Measurements from ENCODE around the gene CRIM1. TPM values are rescaled to one million over a fixed set of nuclear protein-coding genes. Genes with fewer than 3 reads are reported as not detected.

The CRIM1 gene
- total RNA-seq, 1 experiment from 2014 or later, result 46.5 TPM

DNA sequence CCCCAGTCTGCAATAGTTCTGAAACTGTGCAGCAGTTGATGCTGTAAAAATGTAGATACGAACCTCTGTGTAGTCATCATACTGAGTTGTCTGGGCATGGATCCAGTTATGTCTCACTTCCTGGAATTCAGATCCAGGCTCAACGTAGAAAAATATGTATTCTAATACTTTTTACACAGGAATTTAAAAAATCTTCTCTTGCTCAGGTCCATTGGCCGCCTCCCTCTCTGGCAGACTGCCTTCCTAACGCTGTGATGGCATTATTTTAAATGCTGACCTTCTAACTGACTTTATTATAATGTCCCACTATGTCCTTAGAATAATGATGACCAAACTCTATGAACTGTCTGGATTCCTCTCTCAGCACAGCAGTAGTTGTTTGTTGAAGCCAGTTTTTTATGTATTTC lies 122.8 kb downstream of the CRIM1 start:
- H3K9me3 ChIP-seq (ENCODE audit: low read depth, low read length, poor library complexity, severe bottlenecking), result peaks cover 24% of the 10 kb centered on the region
- TF ChIP-seq CTCF (conservative IDR thresholded peaks at IDR 0.05; ENCODE audit: low read depth, low read length) (no peak), EZH2 (IDR thresholded peaks at IDR 0.05; ENCODE audit: borderline replicate concordance, low read depth, low read length, poor library complexity, severe bottlenecking) (no peak)
- H3K36me3 ChIP-seq (ENCODE audit: insufficient read depth, low read length, poor library complexity, severe bottlenecking), result peaks cover 20% of the 10 kb centered on the region
- no peaks in the 10 kb centered on the region for H3K27me3 ChIP-seq (replicated peaks; ENCODE audit: insufficient read depth, low read depth, low read length, poor library complexity)
- DNase-seq (ENCODE audit: low spot score), result peak; percentile 64
- POLR2A ChIA-PET (ENCODE audit: low non-redundant PET), result no interaction called here
- peak overlapping the region; percentile 53 for H3K27ac ChIP-seq (ENCODE audit: low read depth, low read length, poor library complexity, severe bottlenecking)
- H3K4me3 ChIP-seq (ENCODE audit: low read depth, low read length, poor library complexity, severe bottlenecking), result no peak overlapping the region
- intact Hi-C loops (cut with micrococcal nuclease; ENCODE audit: unreplicated experiment), result no loop called here
- no TSS peak for BruUV-seq (replicated peaks)
- CTCF ChIA-PET, result no interaction called here
- peaks cover 8% of the 10 kb centered on the region for H3K4me1 ChIP-seq (ENCODE audit: insufficient read depth, low read length, poor library complexity, severe bottlenecking)

- CTCF ChIA-PET, result no interaction called here
Measured at GRCh38 chr2:36478999-36479398, 123.4 kb downstream of the CRIM1 start.

DNA sequence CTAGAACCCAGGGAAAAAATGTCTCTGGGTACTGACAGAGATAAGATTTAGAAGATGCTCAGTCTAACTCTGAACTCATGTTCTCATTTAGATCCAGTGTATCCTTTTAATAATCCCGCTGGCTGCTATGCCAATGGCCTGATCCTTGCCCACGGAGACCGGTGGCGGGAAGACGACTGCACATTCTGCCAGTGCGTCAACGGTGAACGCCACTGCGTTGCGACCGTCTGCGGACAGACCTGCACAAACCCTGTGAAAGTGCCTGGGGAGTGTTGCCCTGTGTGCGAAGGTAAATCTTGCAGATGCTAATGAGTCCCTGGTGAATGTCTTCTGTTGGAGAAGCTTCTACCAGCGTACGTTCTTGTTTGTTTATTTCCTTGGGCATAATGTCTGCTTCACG lies 123.8 kb downstream of the CRIM1 start:
- CTCF ChIA-PET, result no interaction called here
- Histone ChIP-seq H3K36me3 (ENCODE audit: insufficient read depth, low read length, poor library complexity, severe bottlenecking) (peaks cover 14% of the 10 kb centered on the region), H3K27me3 (replicated peaks; ENCODE audit: insufficient read depth, low read depth, low read length, poor library complexity) (no peaks in the 10 kb centered on the region), H3K27ac (ENCODE audit: low read depth, low read length, poor library complexity, severe bottlenecking) (no peak overlapping the region), H3K4me3 (ENCODE audit: low read depth, low read length, poor library complexity, severe bottlenecking) (no peak overlapping the region), H3K9me3 (ENCODE audit: low read depth, low read length, poor library complexity, severe bottlenecking) (peaks cover 22% of the 10 kb centered on the region), H3K4me1 (ENCODE audit: insufficient read depth, low read length, poor library complexity, severe bottlenecking) (peaks cover 8% of the 10 kb centered on the region)
- no peak for DNase-seq (ENCODE audit: low spot score)
- POLR2A ChIA-PET (ENCODE audit: low non-redundant PET), result no interaction called here
- TF ChIP-seq EZH2 (IDR thresholded peaks at IDR 0.05; ENCODE audit: borderline replicate concordance, low read depth, low read length, poor library complexity, severe bottlenecking) (no peak), CTCF (conservative IDR thresholded peaks at IDR 0.05; ENCODE audit: low read depth, low read length) (no peak)
- BruUV-seq (replicated peaks), result no TSS peak
- intact Hi-C loops (cut with micrococcal nuclease; ENCODE audit: unreplicated experiment), result no loop called here

More at GRCh38 chr2:36478999-36479398, 123.4 kb downstream of the CRIM1 start:
- no peaks in the 10 kb centered on the region for H3K27me3 ChIP-seq (replicated peaks; ENCODE audit: insufficient read depth, low read depth, low read length, poor library complexity)
- TF ChIP-seq CTCF (conservative IDR thresholded peaks at IDR 0.05; ENCODE audit: low read depth, low read length) (no peak), EZH2 (IDR thresholded peaks at IDR 0.05; ENCODE audit: borderline replicate concordance, low read depth, low read length, poor library complexity, severe bottlenecking) (no peak)
- H3K4me3 ChIP-seq (ENCODE audit: low read depth, low read length, poor library complexity, severe bottlenecking), result no peak overlapping the region
- peaks cover 8% of the 10 kb centered on the region for H3K4me1 ChIP-seq (ENCODE audit: insufficient read depth, low read length, poor library complexity, severe bottlenecking)
- DNase-seq (ENCODE audit: low spot score), result no peak
- peak overlapping the region; percentile 53 for H3K27ac ChIP-seq (ENCODE audit: low read depth, low read length, poor library complexity, severe bottlenecking)
- no TSS peak for BruUV-seq (replicated peaks)
- intact Hi-C loops (cut with micrococcal nuclease; ENCODE audit: unreplicated experiment), result no loop called here
- H3K36me3 ChIP-seq (ENCODE audit: insufficient read depth, low read length, poor library complexity, severe bottlenecking), result peaks cover 15% of the 10 kb centered on the region
- peaks cover 24% of the 10 kb centered on the region for H3K9me3 ChIP-seq (ENCODE audit: low read depth, low read length, poor library complexity, severe bottlenecking)
- POLR2A ChIA-PET (ENCODE audit: low non-redundant PET), result no interaction called here

All from A673 (cell line).